ENCODE results near the gene RAD21L1.
"Not testable (repeated sequence)": the region's sequence is repeated elsewhere in the genome, so short reads cannot be mapped to it uniquely, and the experiment has no call there.

DNA sequence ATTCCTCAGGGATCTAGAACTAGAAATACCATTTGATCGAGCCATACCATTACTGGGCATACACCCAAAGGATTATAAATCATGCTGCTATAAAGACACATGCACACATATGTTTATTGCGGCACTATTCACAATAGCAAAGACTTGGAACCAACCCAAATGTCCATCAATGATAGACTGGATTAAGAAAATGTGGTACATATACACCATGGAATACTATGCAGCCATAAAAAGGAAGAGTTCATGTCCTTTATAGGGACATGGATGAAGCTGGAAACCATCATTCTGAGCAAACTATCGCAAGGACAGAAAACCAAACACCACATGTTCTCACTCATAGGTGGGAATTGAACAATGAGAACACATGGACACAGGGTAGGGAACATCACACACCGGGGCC, 3.1 kb upstream of the RAD21L1 start:
- TF ChIP-seq, protein P1, sequence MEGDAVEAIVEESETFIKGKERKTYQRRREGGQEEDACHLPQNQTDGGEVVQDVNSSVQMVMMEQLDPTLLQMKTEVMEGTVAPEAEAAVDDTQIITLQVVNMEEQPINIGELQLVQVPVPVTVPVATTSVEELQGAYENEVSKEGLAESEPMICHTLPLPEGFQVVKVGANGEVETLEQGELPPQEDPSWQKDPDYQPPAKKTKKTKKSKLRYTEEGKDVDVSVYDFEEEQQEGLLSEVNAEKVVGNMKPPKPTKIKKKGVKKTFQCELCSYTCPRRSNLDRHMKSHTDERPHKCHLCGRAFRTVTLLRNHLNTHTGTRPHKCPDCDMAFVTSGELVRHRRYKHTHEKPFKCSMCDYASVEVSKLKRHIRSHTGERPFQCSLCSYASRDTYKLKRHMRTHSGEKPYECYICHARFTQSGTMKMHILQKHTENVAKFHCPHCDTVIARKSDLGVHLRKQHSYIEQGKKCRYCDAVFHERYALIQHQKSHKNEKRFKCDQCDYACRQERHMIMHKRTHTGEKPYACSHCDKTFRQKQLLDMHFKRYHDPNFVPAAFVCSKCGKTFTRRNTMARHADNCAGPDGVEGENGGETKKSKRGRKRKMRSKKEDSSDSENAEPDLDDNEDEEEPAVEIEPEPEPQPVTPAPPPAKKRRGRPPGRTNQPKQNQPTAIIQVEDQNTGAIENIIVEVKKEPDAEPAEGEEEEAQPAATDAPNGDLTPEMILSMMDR (IDR thresholded peaks at IDR 0.05), result not testable (repeated sequence)
- TF ChIP-seq RAD21 (conservative IDR thresholded peaks at IDR 0.05 in 1 of 2, IDR thresholded peaks at IDR 0.05 in 1 of 2); BHLHE40 (IDR thresholded peaks at IDR 0.05; ENCODE audit: low read depth, low read length); MYC (IDR thresholded peaks at IDR 0.05; ENCODE audit: borderline replicate concordance, low read length): not testable (repeated sequence)
